NCI-H748 treated with DMSO at 0.1 percent for 48 hours (cell line): ENCODE measurements around the gene C11orf86.
A peak's percentile ranks its signal among the peaks of the same experiment; 100 is the strongest.
"Not testable (repeated sequence)": the region's sequence is repeated elsewhere in the genome, so short reads cannot be mapped to it uniquely, and the experiment has no call there.

ENCODE experiments used
- DNase-seq: peaks from one replicate; lab custom pipeline; 2025; lab: John Stamatoyannopoulos, UW

C11orf86 gene

GRCh38 chr11:66967670-66968425 lies 7.3 kb upstream of the C11orf86 start:
- DNase-seq = no peak

DNA sequence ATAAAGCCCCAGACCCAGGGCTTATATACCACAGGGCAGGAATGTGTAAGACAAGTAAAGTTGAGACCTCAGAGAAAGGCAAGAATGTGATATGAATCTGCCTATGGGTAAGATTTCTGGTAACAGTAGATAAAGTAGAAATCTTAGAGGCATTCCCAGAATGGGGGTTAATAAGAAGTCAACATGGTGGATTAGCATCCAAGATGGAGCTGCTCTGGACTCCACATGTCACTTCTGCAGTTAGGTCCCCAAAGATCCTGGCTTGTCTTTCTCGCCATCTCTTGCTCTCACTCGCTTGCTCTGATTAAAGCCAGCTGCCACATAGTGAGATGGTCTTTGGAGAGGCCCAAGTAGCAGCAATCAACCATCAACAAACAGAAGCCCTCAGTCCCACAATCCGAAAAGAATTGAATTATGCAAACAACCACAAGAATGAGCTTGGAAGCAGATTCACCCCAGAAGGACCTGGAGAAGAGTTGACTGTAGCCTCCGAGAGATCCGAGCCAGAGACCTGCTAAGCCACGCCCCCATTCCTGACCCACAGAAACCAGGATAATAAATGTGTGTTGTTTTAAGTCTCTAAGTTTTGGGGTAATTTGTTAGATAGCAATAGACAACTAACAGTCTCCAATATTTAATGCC lies 5.4 kb upstream of the C11orf86 start:
- no peak for DNase-seq

DNA sequence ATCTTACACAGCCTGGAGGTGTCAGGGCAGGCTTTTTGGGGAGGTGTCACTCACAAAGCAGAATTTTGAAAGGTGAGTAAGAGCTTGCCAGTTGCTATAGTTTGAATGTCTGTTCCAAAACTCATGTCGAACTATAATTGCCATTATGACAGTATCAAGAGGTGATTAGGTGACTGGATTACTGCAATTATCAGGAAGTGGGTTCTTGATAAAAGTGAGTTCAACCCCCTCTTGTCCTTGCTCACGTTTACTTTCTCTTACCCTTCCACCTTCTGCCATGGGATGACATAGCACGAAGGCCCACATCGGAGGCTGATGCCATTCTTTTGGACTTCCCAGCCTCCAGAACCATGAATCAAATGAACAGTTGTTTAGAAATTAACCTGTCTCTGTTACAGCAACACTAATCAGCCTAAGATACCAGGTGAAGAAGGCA lies 4.7 kb upstream of the C11orf86 start:
- no peak for DNase-seq

- DNase-seq = no peak
These were observed 4.2 kb upstream of the C11orf86 start for GRCh38 chr11:66970807-66971442.

DNA sequence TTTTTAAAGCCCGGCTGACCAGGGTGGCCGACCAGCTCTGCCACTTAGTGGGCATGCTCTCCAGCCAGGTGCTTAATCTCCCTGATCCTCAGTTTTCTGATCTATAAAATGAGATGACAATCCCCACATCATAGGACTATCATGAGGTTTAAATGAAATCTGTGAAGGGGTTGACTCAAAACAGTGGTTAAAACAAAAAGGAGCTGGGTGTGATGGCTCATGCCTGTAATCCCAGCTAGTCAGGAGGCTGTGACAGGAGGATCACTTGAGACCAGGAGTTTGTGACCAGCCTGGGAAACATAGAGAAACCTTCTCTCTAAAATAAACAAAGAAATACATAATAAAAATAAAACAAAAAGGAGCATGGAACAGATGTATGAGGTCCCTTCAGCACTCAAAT lies 3.6 kb upstream of the C11orf86 start:
- no peak for DNase-seq

- no peak for DNase-seq
These were observed 1.0 kb upstream of the C11orf86 start for GRCh38 chr11:66973956-66974580.

GRCh38 chr11:66975405-66976027 lies 412 bp downstream of the C11orf86 start:
- no peak for DNase-seq

- DNase-seq = no peak
These were observed 944 bp downstream of the C11orf86 start for GRCh38 chr11:66976028-66976467.

DNA sequence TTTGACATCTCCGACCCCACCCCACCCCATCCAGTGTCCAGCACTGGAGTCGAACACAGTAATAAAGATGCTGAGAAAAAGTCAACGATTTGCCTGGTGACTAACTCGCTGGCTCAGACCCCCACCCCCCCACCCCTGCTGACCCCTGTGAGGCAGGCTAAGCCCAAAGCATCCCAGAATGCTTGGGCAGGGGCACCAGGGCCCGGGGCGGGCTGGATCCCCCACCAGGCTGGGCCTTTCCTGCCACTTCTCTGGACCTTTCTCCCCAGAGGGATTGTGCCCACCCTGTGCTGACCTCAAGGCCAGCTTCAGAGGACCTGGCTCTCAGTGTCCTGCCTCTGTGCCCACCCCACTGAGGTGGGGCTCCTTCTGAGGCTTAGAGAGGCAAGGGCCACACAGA lies 1.8 kb downstream of the C11orf86 start:
- no peak for DNase-seq

DNA sequence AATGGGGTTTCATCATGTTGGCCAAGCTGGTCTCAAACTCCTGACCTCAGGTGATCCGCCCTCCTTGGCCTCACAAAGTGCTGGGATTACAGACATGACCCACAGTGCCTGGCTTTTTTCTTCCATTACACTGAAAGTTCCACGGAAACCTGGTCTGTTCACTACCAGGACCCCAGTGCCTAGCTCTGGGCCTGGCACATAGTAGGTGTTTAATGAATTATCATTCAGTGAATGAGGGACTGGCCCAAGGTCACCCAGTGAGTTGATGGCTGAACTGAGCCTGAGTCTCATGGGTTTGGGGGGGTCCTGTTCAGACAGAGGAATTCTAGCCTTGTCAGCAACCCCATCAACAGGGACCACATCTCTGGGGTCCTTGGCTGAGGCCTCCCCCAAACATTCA lies 3.1 kb downstream of the C11orf86 start:
- DNase-seq = no peak

GRCh38 chr11:66978717-66979116 lies 3.6 kb downstream of the C11orf86 start:
- no peak for DNase-seq

- no peak for DNase-seq
These were observed 4.4 kb downstream of the C11orf86 start for GRCh38 chr11:66979336-66979980.

GRCh38 chr11:66981976-66982578 lies 7.0 kb downstream of the C11orf86 start:
- DNase-seq = peak; percentile 82

- DNase-seq = no peak
These were observed 8.3 kb downstream of the C11orf86 start for GRCh38 chr11:66983275-66983924.

DNA sequence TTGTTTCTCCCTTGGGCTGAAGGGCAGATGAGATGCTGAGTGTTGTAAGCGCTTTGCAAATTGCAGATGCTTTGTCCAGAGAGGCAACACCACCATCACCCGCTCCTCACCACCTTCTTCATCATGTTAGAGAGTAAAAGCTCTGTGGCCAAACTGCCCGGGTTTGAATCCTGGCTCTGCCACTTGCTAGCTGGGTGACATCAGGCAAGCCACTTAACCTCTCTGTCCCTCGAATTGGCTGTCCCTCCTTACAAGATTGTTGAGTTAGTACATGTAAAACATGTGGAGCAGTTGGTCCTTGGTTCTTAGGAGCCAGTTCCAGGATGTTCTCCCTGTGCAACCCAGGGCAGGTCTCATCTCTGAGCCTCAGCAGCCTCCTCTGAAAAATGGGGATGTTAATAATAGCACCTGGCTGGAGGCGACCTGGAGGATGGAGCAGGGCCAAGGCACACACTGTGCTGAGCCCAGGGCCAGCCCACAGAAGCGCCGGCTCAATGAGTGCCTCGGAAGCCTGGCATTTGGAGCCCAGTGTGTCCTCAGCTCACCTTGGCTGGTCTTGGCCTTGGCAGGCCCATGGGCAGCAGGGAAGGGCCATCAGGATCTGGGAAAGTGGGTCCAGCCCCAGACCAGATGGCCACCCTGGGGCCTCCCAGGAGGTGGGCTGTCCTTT lies 10.5 kb downstream of the C11orf86 start:
- no peak for DNase-seq

- DNase-seq = no peak
These were observed 11.1 kb downstream of the C11orf86 start for GRCh38 chr11:66986178-66986545.

DNA sequence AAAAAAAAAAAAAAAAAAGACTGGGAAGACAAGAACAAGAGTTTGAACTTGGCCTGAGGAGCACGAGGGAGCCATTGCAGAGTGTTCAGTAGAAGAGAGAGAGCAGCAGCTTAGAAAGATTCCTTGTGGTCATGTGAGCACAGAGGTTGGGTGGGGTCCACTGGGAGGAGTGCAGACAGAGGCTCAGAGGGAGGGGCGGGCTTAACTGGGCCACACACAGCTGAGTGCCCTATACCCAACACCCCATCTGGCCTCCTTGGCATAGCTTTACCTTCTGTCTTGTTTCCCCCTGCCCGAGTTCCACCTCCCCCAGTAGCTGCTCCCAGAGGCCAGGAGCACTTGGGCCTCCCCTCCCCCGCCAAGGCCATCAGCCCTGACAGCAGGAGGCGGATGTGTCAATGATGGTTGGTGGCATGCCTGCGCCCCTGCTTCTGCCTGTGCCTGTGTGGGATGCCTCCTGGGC lies 12.1 kb downstream of the C11orf86 start:
- DNase-seq = no peak

DNA sequence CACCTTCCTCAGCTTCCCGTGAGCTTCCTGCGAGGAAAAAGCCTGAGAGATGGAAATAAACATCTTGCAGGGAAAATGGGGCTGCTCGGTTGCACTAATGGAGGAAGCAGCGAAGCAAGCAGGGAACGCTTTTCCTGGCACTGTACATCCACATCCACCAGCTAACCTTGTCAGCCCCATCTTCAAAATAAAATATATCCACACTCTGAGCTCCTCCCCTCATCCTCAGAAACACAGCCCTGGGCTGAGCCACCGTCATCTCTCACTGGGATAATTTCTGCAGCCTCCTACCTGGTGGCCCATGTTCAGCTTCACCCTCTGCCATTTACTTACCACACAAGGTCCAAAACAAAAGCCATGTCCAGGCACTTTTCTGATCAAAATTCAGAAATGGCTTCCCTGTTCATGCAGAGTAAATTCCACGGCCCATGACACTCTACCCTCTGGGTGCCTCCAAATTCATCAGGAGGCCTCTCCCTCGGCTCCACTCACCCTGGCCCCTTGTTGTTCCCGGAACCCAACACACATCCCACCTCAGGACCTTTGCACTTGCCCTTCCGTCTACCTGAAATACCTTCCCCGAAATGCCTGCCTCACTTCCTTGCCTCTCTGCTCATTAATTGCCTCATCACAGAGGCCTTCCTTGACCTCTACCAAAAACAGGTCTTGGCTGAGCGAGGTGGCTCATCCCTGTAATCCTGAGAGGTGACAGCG lies 13.0 kb downstream of the C11orf86 start:
- DNase-seq = no peak

GRCh38 chr11:66988741-66989140 lies 13.6 kb downstream of the C11orf86 start:
- not testable (repeated sequence) for DNase-seq
